Common myeloid progenitor, CD34-positive (primary cell): Measurements from ENCODE around the gene STRADB.

Experiments
- CTCF ChIA-PET: fragments of 350-600 bp; sonication (Branson Sonifier 250); formaldehyde crosslinking; loops from one replicate; lab custom pipeline; 2021; ENCODE audit warnings: antibody characterized with exemption; lab: Charles Lee
- POLR2A ChIA-PET: fragments of 350-600 bp; sonication (Branson Sonifier 250); formaldehyde crosslinking; loops from one replicate; lab custom pipeline; 2021; ENCODE audit warnings: antibody characterized with exemption; lab: Charles Lee
- DNase-seq, 3 donors: peaks; one replicate each; pipeline versions ENCODE4 v3.0.0 to v3.0.0-alpha.2; 2013
- H3K27ac ChIP-seq, 2 experiments: 1 replicate in 1 of 2; 2 replicates in 1 of 2; pipeline ENCODE4 v1.7.0; 2013; ENCODE audit warnings: inconsistent platforms in 2 of 2, low read length in 2 of 2, mild to moderate bottlenecking in 2 of 2, low read depth in 1 of 2, moderate library complexity in 1 of 2; ENCODE audit not compliant: severe bottlenecking in 2 of 2, insufficient read depth in 1 of 2, poor library complexity in 1 of 2
- H3K27me3 ChIP-seq, 5 experiments: replicated peaks in 2 of 5; 1 replicate in 3 of 5; 2 replicates in 2 of 5; pipeline versions ENCODE4 v1.6.1 to v1.7.0; 2013; ENCODE audit warnings: low read length in 4 of 5, mild to moderate bottlenecking in 2 of 5, moderate library complexity in 2 of 5, inconsistent platforms in 1 of 5; ENCODE audit not compliant: insufficient read depth in 5 of 5, control insufficient read depth in 4 of 5
- H3K36me3 ChIP-seq, 4 experiments: 1 replicate in 2 of 4; 2 replicates in 2 of 4; pipeline versions ENCODE4 v1.6.1 to v1.7.0; 2013; ENCODE audit warnings: low read length in 3 of 4, control low read depth in 1 of 4, mild to moderate bottlenecking in 1 of 4; ENCODE audit not compliant: control insufficient read depth in 4 of 4, insufficient read depth in 4 of 4
- H3K4me1 ChIP-seq, 4 experiments: 1 replicate in 3 of 4; 2 replicates in 1 of 4; pipeline versions ENCODE4 v1.6.1 to v1.7.1; 2013; ENCODE audit warnings: low read length in 3 of 4, mild to moderate bottlenecking in 3 of 4, control low read depth in 1 of 4, inconsistent platforms in 1 of 4, moderate library complexity in 1 of 4; ENCODE audit not compliant: control insufficient read depth in 4 of 4, insufficient read depth in 4 of 4; ENCODE audit errors: control extremely low read depth in 1 of 4
- H3K4me3 ChIP-seq, 7 experiments: 1 replicate in 4 of 7; 2 replicates in 3 of 7; pipeline versions ENCODE4 v1.5.1 to v1.7.0; 2013; ENCODE audit warnings: mild to moderate bottlenecking in 7 of 7, low read length in 6 of 7, moderate library complexity in 6 of 7, inconsistent platforms in 2 of 7, low read depth in 2 of 7, control low read depth in 1 of 7; ENCODE audit not compliant: insufficient read depth in 4 of 7, control insufficient read depth in 1 of 7; ENCODE audit errors: extremely low read depth in 1 of 7
- H3K9me3 ChIP-seq, 5 experiments: 1 replicate in 4 of 5; 2 replicates in 1 of 5; pipeline versions ENCODE4 v1.6.1 to v1.7.1; 2013; ENCODE audit warnings: low read length in 4 of 5, mild to moderate bottlenecking in 2 of 5, inconsistent platforms in 1 of 5, low read depth in 1 of 5, moderate library complexity in 1 of 5; ENCODE audit not compliant: control insufficient read depth in 4 of 5, insufficient read depth in 2 of 5; ENCODE audit errors: control extremely low read depth in 1 of 5
- WGBS: methylation state at CpG from one replicate; pipeline ENCODE4 v1.1.5; 2013; ENCODE audit not compliant: insufficient coverage; 5-methylcytosine and 5-hydroxymethylcytosine counted together

The STRADB gene

DNA sequence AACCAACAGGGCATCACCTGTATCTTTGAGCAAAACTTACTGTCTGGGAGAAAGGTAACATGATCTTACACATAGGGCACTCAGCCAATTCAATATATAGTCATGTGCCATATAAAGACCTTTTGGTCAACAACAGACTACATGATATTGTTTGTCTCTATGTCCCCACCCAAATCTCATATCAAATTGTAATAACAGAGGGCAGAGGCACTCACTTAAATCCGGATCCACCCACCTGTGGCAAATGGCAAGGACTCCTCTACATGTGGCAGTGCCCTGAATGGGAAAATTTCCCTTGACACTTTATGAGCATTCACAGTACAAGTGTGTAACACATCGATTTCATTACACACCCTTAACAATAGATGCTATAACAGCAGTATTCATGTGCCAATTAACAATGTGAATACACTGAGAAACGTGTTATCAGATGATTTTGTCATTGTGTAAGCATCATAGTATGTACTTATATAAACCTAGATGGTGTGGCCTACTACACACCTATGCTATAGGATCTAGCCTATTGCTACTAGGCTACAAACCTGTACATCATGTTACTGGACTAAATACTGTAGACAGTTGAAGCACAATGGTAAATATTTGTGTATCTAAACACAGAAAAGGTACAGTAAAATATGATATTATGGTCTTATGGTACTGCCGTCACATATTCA lies 64.2 kb downstream of the STRADB start:
- Histone ChIP-seq H3K4me1 (no peaks in the 10 kb centered on the region), H3K36me3 (no peaks in the 10 kb centered on the region), H3K9me3 (peaks cover 0 to 5% (median 2%) of the 10 kb centered on the region in 5 experiments), H3K4me3 (no peak overlapping the region), H3K27me3 (no peaks in the 10 kb centered on the region), H3K27ac (no peak overlapping the region)
- WGBS, result 100% methylated on average over 2 of the region's 4 CpGs
- DNase-seq, result no peak
- POLR2A ChIA-PET, result no interaction called here
- CTCF ChIA-PET, result no interaction called here

DNA sequence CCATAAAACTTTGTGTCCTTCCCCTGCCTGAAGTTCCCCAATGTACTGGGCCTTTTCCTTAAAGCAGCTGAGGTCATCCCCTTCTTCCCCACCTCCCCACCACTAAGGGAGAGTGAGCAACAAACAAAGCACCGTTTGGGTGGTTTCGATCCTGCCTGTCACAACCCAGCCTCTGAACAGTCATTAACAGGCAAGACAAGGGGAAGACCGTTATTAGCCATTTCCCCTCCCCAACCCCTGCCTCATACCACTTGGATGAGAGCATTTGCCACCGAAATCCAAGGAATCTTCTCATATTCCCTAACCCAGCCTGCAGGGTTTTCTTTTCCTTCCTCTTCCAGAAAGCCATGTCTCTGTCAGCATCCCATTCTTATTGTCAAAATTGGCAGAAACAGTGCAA lies 65.6 kb downstream of the STRADB start:
- POLR2A ChIA-PET, result no interaction called here
- Histone ChIP-seq H3K9me3 (peaks cover 0 to 5% (median 2%) of the 10 kb centered on the region in 5 experiments), H3K4me1 (no peaks in the 10 kb centered on the region), H3K27ac (no peak overlapping the region), H3K4me3 (no peak overlapping the region), H3K36me3 (no peaks in the 10 kb centered on the region), H3K27me3 (no peaks in the 10 kb centered on the region)
- CTCF ChIA-PET, result no interaction called here
- WGBS, result 77% methylated on average over 4 of the region's 4 CpGs
- DNase-seq, result no peak

DNA sequence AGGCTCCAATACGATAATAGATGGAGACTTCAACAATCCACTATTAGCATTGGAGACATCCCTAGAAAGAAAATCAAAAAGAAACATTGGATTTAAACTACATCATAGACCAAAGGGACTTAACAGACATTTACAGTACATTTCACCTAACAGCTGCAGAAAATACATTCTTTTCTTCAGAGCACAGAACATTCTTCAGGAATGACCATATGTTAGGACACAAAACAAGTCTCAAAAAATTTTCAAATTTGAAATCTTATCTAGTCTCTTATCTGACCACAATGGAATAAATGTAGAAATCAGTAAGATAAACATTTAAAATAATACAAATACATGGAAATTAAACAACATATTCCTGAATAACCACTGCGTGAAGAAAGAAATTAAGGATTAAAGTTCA lies 68.7 kb downstream of the STRADB start:
- no peak overlapping the region for H3K4me3 ChIP-seq
- peaks cover 0 to 20% (median 6%) of the 10 kb centered on the region in 5 experiments for H3K9me3 ChIP-seq
- no CpG with 5 or more reads among the region's 2 CpGs for WGBS
- no peaks in the 10 kb centered on the region for H3K4me1 ChIP-seq
- no peaks in the 10 kb centered on the region for H3K27me3 ChIP-seq
- CTCF ChIA-PET, result no interaction called here
- no peak overlapping the region for H3K27ac ChIP-seq
- no peak for DNase-seq
- no peaks in the 10 kb centered on the region for H3K36me3 ChIP-seq
- POLR2A ChIA-PET, result no interaction called here

DNA sequence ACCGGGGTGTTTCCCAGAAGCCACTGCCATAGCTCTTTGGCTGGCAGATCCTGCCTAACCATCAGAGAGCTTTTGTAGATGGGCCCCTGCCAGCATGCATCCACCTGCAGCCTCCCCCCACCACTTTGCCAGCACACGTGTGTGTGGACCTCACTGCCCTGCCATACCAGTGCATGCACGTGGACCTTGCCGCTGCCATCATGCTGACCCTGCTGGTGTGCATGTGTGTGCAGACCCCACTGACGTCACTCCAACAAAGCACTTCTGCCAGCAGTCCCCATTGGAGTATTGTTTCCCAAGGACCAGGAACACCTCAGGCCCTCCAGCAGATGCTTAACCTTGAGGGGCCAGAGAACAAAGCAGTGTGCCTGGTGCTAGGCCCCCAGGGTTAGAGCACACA lies 71.4 kb downstream of the STRADB start:
- DNase-seq, result no peak
- no peak overlapping the region for H3K27ac ChIP-seq
- no peak overlapping the region for H3K4me3 ChIP-seq
- WGBS, result 98% methylated on average over 5 of the region's 5 CpGs
- H3K9me3 ChIP-seq, result peaks cover 0 to 22% (median 6%) of the 10 kb centered on the region in 5 experiments
- H3K36me3 ChIP-seq, result no peaks in the 10 kb centered on the region
- POLR2A ChIA-PET, result no interaction called here
- H3K27me3 ChIP-seq, result no peaks in the 10 kb centered on the region
- H3K4me1 ChIP-seq, result no peaks in the 10 kb centered on the region
- CTCF ChIA-PET, result interaction anchor here (2.9 kb wide), 1 partner anchor 11 kb away, joined by 6 read pairs; no protein-coding TSS in a partner anchor

DNA sequence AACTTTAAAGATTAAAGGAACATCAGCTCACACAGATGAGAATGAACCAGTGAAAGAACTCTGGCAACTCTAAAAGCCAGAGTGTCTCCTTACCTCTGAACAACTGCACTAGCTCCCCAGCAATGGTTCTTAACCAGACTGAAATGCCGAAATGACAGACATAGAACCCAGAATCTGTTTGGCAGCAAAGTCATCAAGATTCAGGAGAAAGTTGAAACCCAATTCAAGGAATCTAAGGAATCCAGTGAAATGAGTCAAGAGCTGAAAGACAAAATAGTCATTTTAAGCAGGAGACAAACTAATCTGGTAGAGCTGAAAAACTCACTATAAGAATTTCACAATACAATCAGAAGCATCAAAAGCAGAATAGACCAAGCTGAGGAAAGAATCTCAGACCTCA lies 72.0 kb downstream of the STRADB start:
- 50% methylated on average over 1 of the region's 1 CpG for WGBS
- no peaks in the 10 kb centered on the region for H3K27me3 ChIP-seq
- CTCF ChIA-PET, result interaction anchor here (0.6 to 2.9 kb wide), 2 partner anchors 10 to 667 kb away, joined by 3 to 6 read pairs; no protein-coding TSS in a partner anchor

More for the DNA sequence above, 72.0 kb downstream of the STRADB start:
- Histone ChIP-seq H3K27ac (no peak overlapping the region), H3K4me1 (no peaks in the 10 kb centered on the region), H3K9me3 (peaks cover 0 to 24% (median 6%) of the 10 kb centered on the region in 5 experiments), H3K4me3 (no peak overlapping the region), H3K36me3 (no peaks in the 10 kb centered on the region)
- POLR2A ChIA-PET, result no interaction called here
- no peak for DNase-seq
